HG02798 (cell line): ENCODE results near the gene KRTAP10-6.
"Not testable (repeated sequence)": the region's sequence is repeated elsewhere in the genome, so short reads cannot be mapped to it uniquely, and the experiment has no call there.

Experiments used
- ATAC-seq: cut with Tn5 transposase; IDR thresholded peaks from one replicate; pipeline ENCODE4 v1.9.1; 2021; ENCODE audit warnings: mild to moderate bottlenecking; ENCODE audit not compliant: unreplicated experiment, poor library complexity

The KRTAP10-6 gene

DNA sequence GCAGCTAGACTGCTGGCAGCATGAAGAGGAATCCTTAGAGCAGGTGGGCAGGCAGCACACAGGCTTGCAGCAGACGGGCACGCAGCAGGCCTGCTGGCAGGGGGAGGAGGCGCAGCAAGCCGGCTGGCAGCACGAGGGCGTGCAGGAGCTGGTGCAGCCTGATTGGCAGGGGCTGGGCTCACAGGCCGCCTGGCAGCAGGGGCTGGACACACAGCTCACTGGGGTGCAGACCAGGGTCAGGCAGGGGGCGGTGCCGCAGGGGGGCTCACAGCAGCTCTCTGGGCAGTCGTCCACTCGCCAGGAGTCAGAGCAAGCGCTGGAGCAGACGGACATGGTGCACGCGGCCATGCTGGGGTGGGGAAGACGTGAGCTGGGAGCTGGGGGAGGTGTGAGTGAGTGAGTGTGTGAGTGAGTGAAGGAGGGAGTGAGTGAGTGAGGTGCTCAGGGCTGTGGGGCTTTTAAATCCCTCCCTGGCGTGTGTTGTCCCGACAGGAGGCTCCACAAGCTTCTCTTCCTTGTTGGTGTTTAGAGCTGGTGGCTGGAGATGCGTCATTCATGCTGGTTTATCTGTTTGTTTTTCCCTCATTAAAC, 12.0 kb downstream of the KRTAP10-6 start, which contains the start of gene KRTAP10-5:
KRTAP10-5 (minus strand) TSS at position 374 of the 591 bp plus-strand sequence; CDS start at position 348, 26 bp downstream.
- ATAC-seq = not testable (repeated sequence)

DNA sequence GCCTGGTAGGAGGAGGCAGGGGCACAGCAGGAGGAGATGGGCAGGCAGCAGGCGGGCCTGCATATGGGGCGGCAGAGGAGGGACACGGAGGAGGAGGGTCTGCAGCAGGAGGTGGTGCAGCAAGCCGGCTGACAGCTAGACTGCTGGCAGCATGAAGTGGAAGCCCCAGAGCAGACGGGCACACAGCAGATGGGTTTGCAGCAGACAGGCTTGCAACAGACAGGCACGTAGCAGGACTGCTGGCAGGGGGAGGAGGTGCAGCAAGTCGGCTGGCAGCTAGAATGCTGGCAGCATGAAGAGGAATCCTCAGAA, 12.5 kb downstream of the KRTAP10-6 start:
- ATAC-seq = no peak

DNA sequence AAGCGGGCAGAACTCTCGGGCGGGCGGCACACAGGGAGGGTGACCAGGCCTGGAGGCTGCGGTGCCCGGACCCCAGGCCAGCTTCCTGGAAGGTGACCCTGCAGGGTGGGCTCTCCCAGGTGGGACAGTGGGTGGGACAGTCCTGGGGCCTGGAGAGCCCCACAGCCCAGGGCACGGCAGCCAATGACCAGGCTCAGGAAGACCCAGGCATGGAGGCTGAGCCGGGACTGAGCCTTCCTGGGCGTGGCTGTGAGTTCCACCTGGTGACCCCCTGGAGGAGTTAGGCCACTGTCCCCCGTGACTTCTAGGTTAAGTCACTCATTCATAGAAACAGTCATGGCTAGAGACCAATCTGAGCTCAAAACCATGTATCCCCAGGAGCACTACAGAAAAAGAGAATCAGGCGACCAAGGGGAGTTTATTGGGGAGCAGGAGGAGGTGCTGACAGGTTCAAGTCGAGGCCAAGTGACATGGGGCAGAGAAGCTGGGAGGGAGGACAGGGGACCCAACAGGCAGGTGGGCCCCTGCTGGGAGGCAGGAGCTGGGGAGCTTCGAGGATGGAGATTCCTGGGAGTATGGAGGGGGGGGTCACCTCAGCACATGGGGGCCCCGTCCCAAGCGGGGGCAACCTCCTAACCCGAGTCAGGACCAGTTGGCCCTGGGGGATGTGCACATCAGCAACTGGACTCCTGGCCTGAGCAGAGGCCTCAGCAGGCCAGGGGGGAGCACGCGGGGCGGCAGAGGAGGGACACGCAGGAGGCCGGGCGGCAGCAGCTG, 13.1 kb downstream of the KRTAP10-6 start:
- ATAC-seq = no peak

DNA sequence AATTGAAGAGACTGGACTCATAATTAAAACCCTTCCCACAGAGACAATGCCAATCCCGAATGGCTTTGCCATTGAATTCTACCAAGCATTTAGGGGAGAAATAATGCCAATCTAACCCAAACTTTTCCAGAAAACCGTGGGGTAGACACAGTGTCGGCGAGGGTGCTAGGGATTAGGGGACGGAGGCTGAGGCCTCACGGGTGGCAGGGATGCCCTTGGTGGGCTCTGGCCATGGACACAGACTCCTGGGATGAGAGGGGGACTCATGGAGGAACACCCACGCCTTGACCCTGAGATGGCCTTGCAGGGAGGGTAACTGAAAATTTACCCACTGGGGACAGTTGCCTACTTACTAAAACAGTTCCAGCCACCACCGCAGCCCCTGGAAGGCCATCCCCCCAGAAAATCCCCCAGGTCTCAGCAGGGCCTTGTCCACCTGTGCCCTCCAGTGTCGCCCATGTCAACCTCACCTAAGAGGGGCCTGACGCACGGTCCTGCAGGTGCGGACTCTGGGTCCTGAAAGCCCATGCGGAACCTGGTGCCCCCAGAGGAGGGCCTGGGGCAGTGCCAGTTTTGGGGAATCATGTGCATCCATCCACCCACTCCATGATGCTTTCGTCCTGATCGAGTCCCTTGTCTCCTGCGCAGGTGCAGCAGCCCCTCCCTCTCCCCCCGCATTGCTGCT, 13.8 kb downstream of the KRTAP10-6 start:
- no peak for ATAC-seq

DNA sequence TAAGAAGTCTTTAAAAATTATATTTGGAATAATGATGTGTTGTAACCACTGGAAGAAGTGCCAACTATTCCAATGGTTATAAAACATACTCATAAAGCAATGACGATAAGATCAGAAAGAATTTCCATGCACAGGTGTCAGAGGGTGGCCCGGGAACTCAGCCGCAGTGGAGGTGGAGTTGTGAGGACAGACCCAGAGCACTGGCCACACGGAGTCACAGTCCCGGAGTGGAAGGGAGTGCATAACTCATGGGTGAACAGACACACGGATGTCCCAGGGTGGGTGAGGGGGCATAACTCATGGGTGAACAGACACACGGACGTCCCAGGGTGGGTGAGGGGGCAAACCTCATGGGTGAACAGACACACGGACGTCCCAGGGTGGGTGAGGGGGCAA, 16.3 kb downstream of the KRTAP10-6 start:
- no peak for ATAC-seq

DNA sequence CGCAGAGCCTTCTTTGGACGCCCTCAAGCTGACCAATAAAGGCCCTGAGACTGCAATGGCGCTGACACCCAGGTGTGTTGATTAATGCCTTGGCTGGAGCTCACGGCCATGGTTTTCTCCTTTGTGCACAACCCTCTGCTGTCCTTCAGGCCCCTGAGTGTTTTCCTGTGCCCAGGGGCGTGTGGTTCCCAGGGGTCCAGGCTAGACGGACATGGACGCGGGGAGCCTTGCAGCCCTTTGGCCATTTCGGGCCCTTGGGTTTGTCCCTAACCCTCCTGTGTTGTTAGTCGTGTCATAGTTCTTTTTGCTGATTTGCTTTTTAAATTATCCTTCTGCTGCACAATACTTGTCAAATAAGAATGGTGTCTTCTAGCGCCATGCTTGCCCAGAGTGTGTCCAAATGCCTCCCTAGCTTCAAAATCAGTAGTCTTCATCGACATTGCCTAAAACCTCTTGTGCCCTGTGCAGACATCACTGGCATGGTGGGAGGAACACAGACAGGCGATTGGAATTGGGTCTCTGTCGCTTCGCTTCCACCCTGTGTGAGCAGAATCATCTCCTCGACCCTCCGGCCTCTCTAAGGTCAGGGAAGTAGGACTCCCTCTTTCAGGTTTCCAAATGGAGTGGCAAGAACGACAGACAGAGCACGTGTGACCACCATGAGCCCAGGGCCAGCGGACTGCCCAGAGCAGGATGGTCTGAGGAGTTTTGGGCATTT, 16.8 kb downstream of the KRTAP10-6 start:
- no peak for ATAC-seq

DNA sequence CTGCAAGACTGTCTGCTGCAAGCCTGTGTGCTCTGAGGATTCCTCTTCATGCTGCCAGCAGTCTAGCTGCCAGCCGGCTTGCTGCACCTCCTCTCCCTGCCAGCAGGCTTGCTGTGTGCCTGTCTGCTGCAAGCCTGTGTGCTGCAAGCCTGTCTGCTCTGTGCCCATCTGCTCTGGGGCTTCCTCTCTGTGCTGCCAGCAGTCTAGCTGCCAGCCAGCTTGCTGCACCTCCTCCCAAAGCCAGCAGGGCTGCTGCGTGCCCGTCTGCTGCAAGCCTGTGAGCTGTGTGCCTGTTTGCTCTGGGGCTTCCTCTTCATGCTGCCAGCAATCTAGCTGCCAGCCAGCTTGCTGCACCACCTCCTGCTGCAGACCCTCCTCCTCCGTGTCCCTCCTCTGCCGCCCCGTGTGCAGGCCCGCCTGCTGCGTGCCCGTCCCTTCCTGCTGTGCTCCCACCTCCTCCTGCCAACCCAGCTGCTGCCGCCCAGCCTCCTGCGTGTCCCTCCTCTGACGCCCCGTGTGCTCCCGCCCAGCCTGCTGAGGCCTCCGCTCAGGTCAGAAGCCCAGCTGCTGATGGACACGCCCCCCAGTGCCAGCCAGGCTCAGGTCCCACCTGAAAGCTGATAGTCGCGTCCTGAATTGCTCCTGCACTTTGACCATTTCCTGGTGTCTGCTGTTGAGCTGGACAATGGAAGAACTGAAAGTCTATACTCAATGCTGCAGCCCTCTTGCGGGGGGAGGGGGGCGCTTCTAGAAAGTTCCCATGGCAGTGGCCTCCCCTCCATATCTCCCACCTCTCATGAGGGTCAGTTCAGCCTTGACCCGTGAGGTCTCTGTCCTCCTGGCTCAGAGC, 17.6 kb downstream of the KRTAP10-6 start:
- no peak for ATAC-seq

DNA sequence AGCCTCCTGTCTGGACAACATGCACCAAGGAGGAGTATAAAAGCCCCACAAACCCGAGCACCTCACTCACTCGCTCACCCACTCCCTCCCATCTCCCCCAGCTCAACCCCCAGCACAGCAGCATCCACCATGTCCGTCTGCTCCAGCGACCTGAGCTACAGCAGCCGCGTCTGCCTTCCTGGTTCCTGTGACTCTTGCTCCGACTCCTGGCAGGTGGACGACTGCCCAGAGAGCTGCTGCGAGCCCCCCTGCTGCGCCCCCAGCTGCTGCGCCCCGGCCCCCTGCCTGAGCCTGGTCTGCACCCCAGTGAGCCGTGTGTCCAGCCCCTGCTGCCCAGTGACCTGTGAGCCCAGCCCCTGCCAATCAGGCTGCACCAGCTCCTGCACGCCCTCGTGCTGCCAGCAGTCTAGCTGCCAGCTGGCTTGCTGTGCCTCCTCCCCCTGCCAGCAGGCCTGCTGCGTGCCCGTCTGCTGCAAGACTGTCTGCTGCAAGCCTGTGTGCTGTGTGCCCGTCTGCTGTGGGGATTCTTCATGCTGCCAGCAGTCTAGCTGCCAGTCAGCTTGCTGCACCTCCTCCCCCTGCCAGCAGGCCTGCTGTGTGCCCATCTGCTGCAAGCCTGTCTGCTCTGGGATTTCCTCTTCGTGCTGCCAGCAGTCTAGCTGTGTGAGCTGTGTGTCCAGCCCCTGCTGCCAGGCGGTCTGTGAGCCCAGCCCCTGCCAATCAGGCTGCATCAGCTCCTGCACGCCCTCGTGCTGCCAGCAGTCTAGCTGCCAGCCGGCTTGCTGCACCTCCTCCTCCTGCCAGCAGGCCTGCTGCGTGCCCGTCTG, 18.5 kb downstream of the KRTAP10-6 start, which contains the start of gene KRTAP10-4:
KRTAP10-4 (plus strand) TSS at position 100 of the 827 bp plus-strand sequence; CDS start at position 130, 30 bp downstream.
- not testable (repeated sequence) for ATAC-seq

DNA sequence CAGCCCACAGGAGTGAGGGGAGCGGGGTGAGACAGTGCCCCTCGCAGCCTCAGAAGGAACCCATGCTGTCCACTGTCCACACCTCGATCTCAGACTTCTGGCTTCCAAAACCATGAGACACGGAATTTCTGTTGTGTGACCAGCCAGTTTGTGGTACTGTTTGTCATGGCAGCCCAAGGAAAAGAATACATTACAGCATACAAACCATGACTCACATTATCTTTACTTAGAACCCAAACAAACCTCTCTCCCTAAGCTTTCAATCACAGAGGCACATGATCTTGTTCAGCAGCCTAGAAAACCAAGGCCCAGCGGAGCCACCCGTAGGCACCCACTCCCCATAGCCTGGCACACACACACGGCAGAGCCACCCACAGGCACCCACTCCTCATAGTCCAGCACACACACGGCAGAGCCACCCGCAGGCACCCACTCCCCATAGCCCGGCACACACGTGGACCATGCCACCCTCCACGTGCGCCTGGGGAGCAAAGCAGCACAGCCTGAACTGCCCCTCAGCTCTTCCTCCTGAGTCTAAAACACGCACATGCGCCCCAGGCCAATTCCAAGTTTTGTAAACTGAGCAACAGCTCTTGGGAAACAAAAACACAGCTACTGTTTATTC, 19.2 kb downstream of the KRTAP10-6 start:
- no peak for ATAC-seq

DNA sequence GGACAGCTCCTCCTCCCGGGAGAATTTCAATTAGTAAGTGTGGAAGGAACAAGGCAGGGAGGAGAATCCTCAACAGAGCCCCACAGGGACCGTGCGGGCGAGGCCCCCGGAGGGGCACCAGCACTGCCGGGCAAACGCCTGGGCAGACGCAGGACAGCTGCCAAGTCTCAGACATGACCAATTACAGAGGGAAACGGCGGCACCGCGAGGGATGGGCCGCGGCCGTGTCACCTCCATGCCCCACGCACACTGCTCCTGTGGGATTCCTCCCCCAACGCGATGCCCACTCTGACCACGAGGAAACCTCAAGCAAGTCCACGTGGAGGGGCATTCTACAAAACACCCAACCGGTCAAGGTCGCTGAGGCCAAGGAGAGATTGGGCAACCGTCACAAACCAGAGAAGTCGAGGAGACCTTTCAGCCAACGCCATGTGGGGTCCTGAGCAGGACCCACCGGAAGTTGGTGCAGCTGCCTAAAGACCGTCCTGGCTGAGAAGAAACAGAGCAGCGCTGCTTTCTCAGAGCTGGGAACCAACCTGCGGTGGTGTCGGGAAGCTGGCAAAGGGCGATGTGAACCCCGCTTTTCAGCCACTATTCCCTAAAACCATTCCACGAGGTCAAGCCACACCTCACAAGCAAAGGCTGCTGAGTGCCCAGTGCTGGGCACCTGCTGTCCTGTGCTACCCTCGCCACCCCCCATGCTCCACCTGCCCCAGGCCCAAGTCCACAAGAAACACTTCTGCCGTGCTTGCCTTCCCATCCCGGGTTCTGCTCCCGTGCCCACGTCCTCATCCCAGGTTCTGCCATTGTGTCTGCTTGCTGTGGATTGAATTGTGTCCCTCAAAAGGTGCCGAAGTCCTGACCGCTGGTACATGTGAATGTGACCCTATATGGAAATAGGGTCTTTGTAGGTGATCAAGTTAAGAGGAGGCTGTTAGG, 20.2 kb downstream of the KRTAP10-6 start:
- ATAC-seq = no peak

DNA sequence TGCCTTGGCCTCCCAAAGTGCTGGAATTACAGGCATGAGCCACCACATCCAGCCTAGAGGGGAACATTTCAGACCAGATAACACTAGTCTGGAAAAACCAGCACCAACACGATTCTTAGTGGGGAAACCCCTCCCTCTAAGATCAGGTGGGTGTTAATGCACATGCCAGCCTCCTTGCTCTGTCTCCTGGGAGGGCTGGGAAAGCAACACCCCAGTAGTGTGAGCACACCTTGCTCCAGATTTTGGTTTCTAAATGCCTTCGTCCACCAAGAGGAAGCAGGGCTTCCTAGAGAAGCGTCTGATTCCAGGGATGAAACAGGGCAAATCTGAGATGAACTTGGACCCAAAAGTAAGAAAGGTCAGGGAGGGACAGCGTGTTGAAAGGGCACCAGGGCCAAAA, 21.0 kb downstream of the KRTAP10-6 start:
- ATAC-seq = no peak

DNA sequence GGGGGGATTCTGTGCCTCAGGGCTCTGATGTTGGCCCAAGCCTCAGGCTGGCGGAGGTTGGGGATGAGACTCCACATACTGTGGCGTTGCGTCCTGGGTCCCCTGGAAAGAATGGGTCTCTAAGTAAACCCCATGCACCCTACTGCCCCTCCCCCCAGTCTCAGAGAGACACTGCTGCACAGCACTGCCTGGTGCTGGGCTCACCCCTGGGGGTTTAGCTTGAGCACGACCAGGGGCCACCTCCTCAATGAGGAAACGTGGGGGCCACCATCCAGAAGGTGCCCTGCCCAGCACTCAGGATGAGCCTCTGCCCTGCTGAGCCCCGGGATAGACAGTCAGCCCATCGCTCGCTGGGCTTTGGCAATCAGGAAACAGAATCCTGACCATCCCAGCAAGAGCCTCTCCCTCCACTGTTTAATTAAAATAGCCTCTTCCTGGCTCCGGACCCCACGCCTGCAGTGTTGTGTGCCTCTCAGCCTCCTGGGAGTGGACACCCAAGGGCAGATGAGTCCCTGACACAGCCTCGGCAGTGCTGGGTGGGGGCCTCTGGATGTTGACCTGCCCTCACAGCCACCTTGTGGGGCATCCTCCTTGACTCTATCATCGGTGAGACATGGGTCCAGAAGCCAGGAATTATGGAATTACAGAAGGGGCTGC, 22.3 kb downstream of the KRTAP10-6 start:
- no peak for ATAC-seq

DNA sequence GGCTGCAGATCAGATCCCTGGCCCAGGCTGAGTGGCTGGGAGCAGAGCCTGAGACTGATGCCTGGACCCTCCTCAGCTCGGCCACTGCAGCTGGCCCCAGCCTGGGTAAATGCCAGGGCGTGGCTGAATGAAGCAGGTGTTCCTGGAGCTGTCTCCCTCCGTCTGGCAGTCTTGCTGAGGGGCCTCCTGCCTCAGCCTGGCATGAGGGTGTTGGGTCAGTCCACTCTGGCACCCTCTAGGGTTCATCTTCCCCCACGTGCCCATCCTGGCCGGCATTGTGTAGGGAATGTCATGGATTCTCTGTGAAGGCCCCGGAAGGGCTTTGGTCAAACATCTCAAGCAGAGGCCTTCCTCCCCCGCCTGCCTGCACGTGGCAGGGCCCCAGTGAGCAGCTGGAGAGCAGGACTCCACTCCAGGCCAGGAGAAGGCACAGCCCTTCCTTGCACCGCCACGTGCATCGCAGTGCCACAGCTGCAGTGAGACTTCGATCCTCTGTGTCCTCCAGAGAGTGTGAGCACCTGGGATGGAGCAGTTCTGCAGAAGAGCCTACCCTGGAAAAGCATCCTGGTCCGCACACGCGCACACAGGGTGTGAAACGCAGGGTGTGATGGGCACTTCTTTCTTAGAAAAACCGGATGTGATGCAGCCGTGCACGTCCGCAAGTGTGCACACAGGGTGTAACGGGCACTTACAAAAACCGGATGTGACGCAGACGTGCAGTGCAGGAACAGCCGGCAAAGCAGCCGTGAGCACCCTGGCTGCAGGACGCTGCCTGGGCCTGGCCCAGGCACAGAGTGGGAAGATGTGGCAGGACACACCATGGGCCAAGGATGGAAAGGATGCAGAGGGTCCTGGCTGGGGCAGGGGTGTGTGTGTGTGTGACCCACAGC, 23.4 kb downstream of the KRTAP10-6 start:
- no peak for ATAC-seq

DNA sequence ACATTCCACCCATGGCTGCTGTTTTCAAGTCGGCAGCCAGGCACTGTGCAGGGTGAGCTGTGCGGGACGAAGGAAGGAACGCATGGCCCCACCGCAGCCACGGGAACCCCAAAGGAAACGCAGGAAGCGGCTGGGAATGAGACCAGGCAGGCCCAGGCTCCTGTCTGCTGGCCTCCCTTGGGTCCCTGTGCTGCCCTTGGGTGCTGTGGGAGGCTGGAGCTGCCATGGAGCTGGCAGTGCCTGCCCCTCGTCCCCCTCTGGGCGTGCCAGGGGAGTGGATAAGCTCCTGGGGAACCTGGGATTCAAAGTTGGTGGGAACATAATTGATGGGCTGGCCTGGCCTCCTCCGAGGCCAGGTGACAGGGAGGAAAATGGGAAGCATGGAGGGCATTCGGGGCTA, 24.0 kb downstream of the KRTAP10-6 start:
- ATAC-seq = no peak

DNA sequence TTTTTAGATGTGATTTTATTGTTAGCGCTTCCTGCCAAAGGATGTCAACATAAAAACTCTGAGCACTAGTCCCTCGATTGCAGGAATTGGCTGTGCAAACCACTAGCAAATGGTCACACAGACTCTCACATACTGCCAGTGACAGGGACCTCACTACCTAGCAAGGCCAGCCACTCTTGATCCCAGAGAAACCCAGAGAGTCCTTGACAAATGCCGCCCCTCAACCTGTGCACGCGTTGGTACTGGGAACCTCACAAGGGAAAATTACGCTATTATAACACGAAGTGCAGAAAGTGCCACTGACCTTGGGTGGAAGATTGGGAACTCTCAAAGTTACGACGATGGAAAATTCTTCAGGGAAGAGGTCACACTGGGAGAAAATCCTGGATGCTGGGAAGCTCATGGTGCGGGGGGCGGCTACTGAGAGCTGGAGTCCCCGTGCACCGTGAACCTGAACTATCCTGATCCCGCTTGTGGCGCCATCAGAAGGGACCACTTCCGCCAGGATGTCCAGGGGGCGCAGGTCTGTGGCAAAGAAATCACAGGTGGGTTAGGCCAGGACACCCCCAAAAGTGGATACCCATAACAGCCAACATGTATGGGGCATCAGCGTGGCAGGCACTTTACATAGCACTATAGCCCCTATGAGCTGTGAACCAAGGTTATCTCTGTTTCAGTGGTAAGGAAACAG, 24.7 kb downstream of the KRTAP10-6 start:
- ATAC-seq = no peak
